ENCODE measurements around the gene FBXW11.
A peak's percentile ranks its signal among the peaks of the same experiment; 100 is the strongest.

FBXW11 gene

GRCh38 chr5:172006321-172007174, at the start of gene FBXW11:
FBXW11 (minus strand) TSS chr5:172006638; CDS start chr5:172006502, 136 bp downstream.
- H3K9me3 ChIP-seq (ENCODE audit: control insufficient read depth, low read length) = no peaks in the 10 kb centered on the region
- peaks cover 59% of the 10 kb centered on the region for H3K4me1 ChIP-seq (ENCODE audit: control insufficient read depth, insufficient read depth, low read length)

GRCh38 chr5:172055996-172056395, 49.6 kb upstream of the FBXW11 start:
- H3K9ac ChIP-seq (ENCODE audit: low read length) = no peak overlapping the region
- no peak overlapping the region for H3K4me3 ChIP-seq (ENCODE audit: low read length)
- no peak for DNase-seq (ENCODE audit: low read depth)
- H3K4me1 ChIP-seq (ENCODE audit: control insufficient read depth, insufficient read depth, low read length) = peaks cover 15% of the 10 kb centered on the region
- no peaks in the 10 kb centered on the region for H3K27me3 ChIP-seq (replicated peaks; ENCODE audit: control insufficient read depth, insufficient read depth, low read length)
- peaks cover 70% of the 10 kb centered on the region for H3K36me3 ChIP-seq (ENCODE audit: control insufficient read depth, insufficient read depth, low read length, severe bottlenecking)
- H3K9me3 ChIP-seq (ENCODE audit: control insufficient read depth, low read length) = no peaks in the 10 kb centered on the region

More at GRCh38 chr5:172006321-172007174, at the start of gene FBXW11:
- Histone ChIP-seq H3K9ac (ENCODE audit: low read length) (peak within 1 kb of the TSS; percentile 96), H3K36me3 (ENCODE audit: control insufficient read depth, insufficient read depth, low read length, severe bottlenecking) (no peaks in the 10 kb centered on the region), H3K27me3 (replicated peaks; ENCODE audit: control insufficient read depth, insufficient read depth, low read length) (no peaks in the 10 kb centered on the region), H3K4me3 (ENCODE audit: low read length) (peak within 1 kb of the TSS; percentile 90)
- peak; percentile 99 for DNase-seq (ENCODE audit: low read depth)

GRCh38 chr5:172055421-172055820, 49.0 kb upstream of the FBXW11 start:
- Histone ChIP-seq H3K27me3 (replicated peaks; ENCODE audit: control insufficient read depth, insufficient read depth, low read length) (no peaks in the 10 kb centered on the region), H3K9me3 (ENCODE audit: control insufficient read depth, low read length) (no peaks in the 10 kb centered on the region), H3K36me3 (ENCODE audit: control insufficient read depth, insufficient read depth, low read length, severe bottlenecking) (peaks cover 67% of the 10 kb centered on the region), H3K4me1 (ENCODE audit: control insufficient read depth, insufficient read depth, low read length) (peaks cover 15% of the 10 kb centered on the region), H3K4me3 (ENCODE audit: low read length) (no peak overlapping the region), H3K9ac (ENCODE audit: low read length) (no peak overlapping the region)
- DNase-seq (ENCODE audit: low read depth) = no peak

GRCh38 chr5:172054611-172055153, 48.2 kb upstream of the FBXW11 start:
- no peak for DNase-seq (ENCODE audit: low read depth)
- H3K27me3 ChIP-seq (replicated peaks; ENCODE audit: control insufficient read depth, insufficient read depth, low read length) = no peaks in the 10 kb centered on the region
- H3K4me3 ChIP-seq (ENCODE audit: low read length) = no peak overlapping the region
- H3K36me3 ChIP-seq (ENCODE audit: control insufficient read depth, insufficient read depth, low read length, severe bottlenecking) = peaks cover 67% of the 10 kb centered on the region
- no peaks in the 10 kb centered on the region for H3K9me3 ChIP-seq (ENCODE audit: control insufficient read depth, low read length)
- H3K4me1 ChIP-seq (ENCODE audit: control insufficient read depth, insufficient read depth, low read length) = peaks cover 15% of the 10 kb centered on the region
- H3K9ac ChIP-seq (ENCODE audit: low read length) = no peak overlapping the region

- H3K4me3 ChIP-seq (ENCODE audit: low read length) = no peak overlapping the region
- peaks cover 15% of the 10 kb centered on the region for H3K4me1 ChIP-seq (ENCODE audit: control insufficient read depth, insufficient read depth, low read length)
- no peaks in the 10 kb centered on the region for H3K27me3 ChIP-seq (replicated peaks; ENCODE audit: control insufficient read depth, insufficient read depth, low read length)
- peaks cover 71% of the 10 kb centered on the region for H3K36me3 ChIP-seq (ENCODE audit: control insufficient read depth, insufficient read depth, low read length, severe bottlenecking)
- H3K9ac ChIP-seq (ENCODE audit: low read length) = peak overlapping the region; percentile 16
- H3K9me3 ChIP-seq (ENCODE audit: control insufficient read depth, low read length) = no peaks in the 10 kb centered on the region
- DNase-seq (ENCODE audit: low read depth) = peak; percentile 20
Observed at GRCh38 chr5:172052450-172053236, 46.2 kb upstream of the FBXW11 start.

- Histone ChIP-seq H3K27me3 (replicated peaks; ENCODE audit: control insufficient read depth, insufficient read depth, low read length) (no peaks in the 10 kb centered on the region), H3K4me3 (ENCODE audit: low read length) (no peak overlapping the region), H3K9ac (ENCODE audit: low read length) (peak overlapping the region; percentile 16), H3K36me3 (ENCODE audit: control insufficient read depth, insufficient read depth, low read length, severe bottlenecking) (peaks cover 71% of the 10 kb centered on the region), H3K4me1 (ENCODE audit: control insufficient read depth, insufficient read depth, low read length) (peaks cover 15% of the 10 kb centered on the region), H3K9me3 (ENCODE audit: control insufficient read depth, low read length) (no peaks in the 10 kb centered on the region)
- DNase-seq (ENCODE audit: low read depth) = peak; percentile 7
Observed at GRCh38 chr5:172051643-172052339, 45.4 kb upstream of the FBXW11 start.

- DNase-seq (ENCODE audit: low read depth) = no peak
- Histone ChIP-seq H3K27me3 (replicated peaks; ENCODE audit: control insufficient read depth, insufficient read depth, low read length) (no peaks in the 10 kb centered on the region), H3K4me3 (ENCODE audit: low read length) (no peak overlapping the region), H3K4me1 (ENCODE audit: control insufficient read depth, insufficient read depth, low read length) (peaks cover 15% of the 10 kb centered on the region), H3K9me3 (ENCODE audit: control insufficient read depth, low read length) (no peaks in the 10 kb centered on the region), H3K36me3 (ENCODE audit: control insufficient read depth, insufficient read depth, low read length, severe bottlenecking) (peaks cover 66% of the 10 kb centered on the region), H3K9ac (ENCODE audit: low read length) (no peak overlapping the region)
Observed at GRCh38 chr5:172050080-172050479, 43.6 kb upstream of the FBXW11 start.

- H3K4me1 ChIP-seq (ENCODE audit: control insufficient read depth, insufficient read depth, low read length) = peaks cover 15% of the 10 kb centered on the region
- H3K36me3 ChIP-seq (ENCODE audit: control insufficient read depth, insufficient read depth, low read length, severe bottlenecking) = peaks cover 67% of the 10 kb centered on the region
- H3K9me3 ChIP-seq (ENCODE audit: control insufficient read depth, low read length) = no peaks in the 10 kb centered on the region
- no peak overlapping the region for H3K9ac ChIP-seq (ENCODE audit: low read length)
- H3K27me3 ChIP-seq (replicated peaks; ENCODE audit: control insufficient read depth, insufficient read depth, low read length) = no peaks in the 10 kb centered on the region
- no peak for DNase-seq (ENCODE audit: low read depth)
- H3K4me3 ChIP-seq (ENCODE audit: low read length) = no peak overlapping the region
Observed at GRCh38 chr5:172049226-172049796, 42.9 kb upstream of the FBXW11 start.

- H3K4me3 ChIP-seq (ENCODE audit: low read length) = no peak overlapping the region
- H3K36me3 ChIP-seq (ENCODE audit: control insufficient read depth, insufficient read depth, low read length, severe bottlenecking) = peaks cover 67% of the 10 kb centered on the region
- DNase-seq (ENCODE audit: low read depth) = no peak
- H3K27me3 ChIP-seq (replicated peaks; ENCODE audit: control insufficient read depth, insufficient read depth, low read length) = no peaks in the 10 kb centered on the region
- H3K9ac ChIP-seq (ENCODE audit: low read length) = no peak overlapping the region
- H3K4me1 ChIP-seq (ENCODE audit: control insufficient read depth, insufficient read depth, low read length) = peaks cover 15% of the 10 kb centered on the region
- H3K9me3 ChIP-seq (ENCODE audit: control insufficient read depth, low read length) = no peaks in the 10 kb centered on the region
Observed at GRCh38 chr5:172048539-172049101, 42.2 kb upstream of the FBXW11 start.

- H3K27me3 ChIP-seq (replicated peaks; ENCODE audit: control insufficient read depth, insufficient read depth, low read length) = no peaks in the 10 kb centered on the region
- no peaks in the 10 kb centered on the region for H3K9me3 ChIP-seq (ENCODE audit: control insufficient read depth, low read length)
- no peak overlapping the region for H3K9ac ChIP-seq (ENCODE audit: low read length)
- no peak for DNase-seq (ENCODE audit: low read depth)
- peaks cover 15% of the 10 kb centered on the region for H3K4me1 ChIP-seq (ENCODE audit: control insufficient read depth, insufficient read depth, low read length)
- peaks cover 67% of the 10 kb centered on the region for H3K36me3 ChIP-seq (ENCODE audit: control insufficient read depth, insufficient read depth, low read length, severe bottlenecking)
- no peak overlapping the region for H3K4me3 ChIP-seq (ENCODE audit: low read length)
Observed at GRCh38 chr5:172048170-172048422, 41.7 kb upstream of the FBXW11 start.
